ENCODE measurements around the gene AGA.

- TF ChIP-seq CTCF (IDR thresholded peaks at IDR 0.05) (no peak), POLR2A (IDR thresholded peaks at IDR 0.05) (no peak)
Measured at GRCh38 chr4:177391287-177391686, 51.0 kb downstream of the AGA start.
